H9 (cell line): ENCODE data around the gene U2AF1L4. TPM values are rescaled to one million over a fixed set of nuclear protein-coding genes. Genes with fewer than 3 reads are reported as not detected.

Experiments
- DNase-seq: peaks from one replicate; pipeline ENCODE4 v3.0.0-alpha.2; 2017
- H2AFZ ChIP-seq: one replicate; pipeline ENCODE4 v1.6.1; 2013; ENCODE audit warnings: mild to moderate bottlenecking, low read length, control low read depth, moderate library complexity
- H2AK5ac ChIP-seq: 2 replicates; pipeline ENCODE4 v1.6.1; 2013; ENCODE audit warnings: low read length, control low read depth, mixed read lengths; ENCODE audit not compliant: insufficient read length
- H2BK120ac ChIP-seq: one replicate; pipeline ENCODE4 v1.6.1; 2013; ENCODE audit warnings: low read depth, mild to moderate bottlenecking, low read length, control low read depth, inconsistent platforms; ENCODE audit not compliant: poor library complexity, severe bottlenecking
- H2BK12ac ChIP-seq: 2 replicates; pipeline ENCODE4 v1.6.1; 2013; ENCODE audit warnings: low read length, control low read depth, mixed read lengths, low read depth; ENCODE audit not compliant: insufficient read length
- H2BK15ac ChIP-seq: 2 replicates; pipeline ENCODE4 v1.6.1; 2013; ENCODE audit warnings: low read depth, low read length, control low read depth
- H2BK20ac ChIP-seq: one replicate; pipeline ENCODE4 v1.6.1; 2013; ENCODE audit warnings: low read depth, mild to moderate bottlenecking, low read length, control low read depth, inconsistent platforms; ENCODE audit not compliant: poor library complexity, severe bottlenecking
- H2BK5ac ChIP-seq: 2 replicates; pipeline ENCODE4 v1.6.1; 2013; ENCODE audit warnings: low read length, control low read depth, mixed read lengths; ENCODE audit not compliant: insufficient read length
- H3K14ac ChIP-seq: 2 replicates; pipeline ENCODE4 v1.6.1; 2013; ENCODE audit warnings: low read length, control low read depth; ENCODE audit not compliant: insufficient read depth
- H3K18ac ChIP-seq: 2 replicates; pipeline ENCODE4 v1.6.1; 2013; ENCODE audit warnings: low read depth, mild to moderate bottlenecking, mixed read lengths, low read length, control low read depth; ENCODE audit not compliant: insufficient read length
- H3K23ac ChIP-seq: 2 replicates; pipeline ENCODE4 v1.6.1; 2013; ENCODE audit warnings: low read length, control low read depth, mixed read lengths, low read depth; ENCODE audit not compliant: insufficient read length
- H3K23me2 ChIP-seq: 2 replicates; pipeline ENCODE4 v1.6.1; 2013; ENCODE audit warnings: low read depth, mild to moderate bottlenecking, mixed read lengths, low read length, control low read depth; ENCODE audit not compliant: insufficient read length, poor library complexity, severe bottlenecking
- H3K27ac ChIP-seq: 2 replicates; pipeline ENCODE4 v1.5.1; 2013; ENCODE audit warnings: low read length, control low read depth, mixed read lengths, low read depth; ENCODE audit not compliant: insufficient read length
- H3K27me3 ChIP-seq: 2 replicates; pipeline ENCODE4 v1.6.1; 2013; ENCODE audit warnings: low read length, control low read depth, inconsistent platforms; ENCODE audit not compliant: insufficient read depth
- H3K4ac ChIP-seq: 2 replicates; pipeline ENCODE4 v1.6.1; 2013; ENCODE audit warnings: low read depth, mild to moderate bottlenecking, control low read depth, inconsistent platforms, low read length, moderate library complexity
- H3K4me1 ChIP-seq: 2 replicates; pipeline ENCODE4 v1.6.1; 2013; ENCODE audit warnings: low read length, control low read depth, inconsistent platforms; ENCODE audit not compliant: insufficient read depth
- H3K4me2 ChIP-seq: 2 replicates; pipeline ENCODE4 v1.6.1; 2013; ENCODE audit warnings: low read length, control low read depth, mixed read lengths; ENCODE audit not compliant: insufficient read length, insufficient read depth
- H3K56ac ChIP-seq: 2 replicates; pipeline ENCODE4 v1.6.1; 2013; ENCODE audit warnings: low read depth, mild to moderate bottlenecking, mixed read lengths, low read length, control low read depth; ENCODE audit not compliant: insufficient read length
- H3K79me1 ChIP-seq: 2 replicates; pipeline ENCODE4 v1.6.1; 2013; ENCODE audit warnings: low read depth, mild to moderate bottlenecking, moderate library complexity, low read length, control low read depth, inconsistent platforms; ENCODE audit not compliant: insufficient read depth, poor library complexity, severe bottlenecking
- H3K79me2 ChIP-seq: 2 replicates; pipeline ENCODE4 v1.6.1; 2013; ENCODE audit warnings: low read length, control low read depth, inconsistent platforms; ENCODE audit not compliant: insufficient read depth
- H3K9ac ChIP-seq: 2 replicates; pipeline ENCODE4 v1.6.1; 2013; ENCODE audit warnings: low read length, control low read depth, mixed read lengths; ENCODE audit not compliant: insufficient read length; ENCODE audit errors: extremely low read depth
- H3K9me3 ChIP-seq: one replicate; pipeline ENCODE4 v1.6.1; 2013; ENCODE audit warnings: low read depth, low read length, inconsistent platforms; ENCODE audit not compliant: control insufficient read depth
- H3T11ph ChIP-seq: one replicate; pipeline ENCODE4 v1.6.1; 2013; ENCODE audit warnings: mild to moderate bottlenecking, low read length, control low read depth, inconsistent platforms
- H4K20me1 ChIP-seq: one replicate; pipeline ENCODE4 v1.6.1; 2013; ENCODE audit not compliant: control insufficient read depth, insufficient read length, insufficient read depth
- H4K5ac ChIP-seq: 2 replicates; pipeline ENCODE4 v1.6.1; 2013; ENCODE audit warnings: low read depth, mild to moderate bottlenecking, mixed read lengths, low read length, control low read depth; ENCODE audit not compliant: insufficient read length
- H4K8ac ChIP-seq: replicated peaks from 2 replicates; pipeline ENCODE4 v1.6.1; 2013; ENCODE audit warnings: low read length, control low read depth, mixed read lengths, low read depth; ENCODE audit not compliant: insufficient read length
- H4K91ac ChIP-seq: 2 replicates; pipeline ENCODE4 v1.6.1; 2013; ENCODE audit warnings: low read depth, mild to moderate bottlenecking, moderate library complexity, mixed read lengths, low read length, control low read depth; ENCODE audit not compliant: insufficient read length
- H3K27ac Mint-ChIP-seq, 3 experiments: 2 replicates in 2 of 3; 3 replicates in 1 of 3; pipeline ENCODE4 v1.8.0; 2020 to 2021; ENCODE audit warnings: mixed read lengths in 3 of 3, mild to moderate bottlenecking in 1 of 3, moderate library complexity in 1 of 3
- H3K27me3 Mint-ChIP-seq: 2 replicates; pipeline ENCODE4 v1.8.0; 2021; ENCODE audit warnings: low read depth, mild to moderate bottlenecking, moderate library complexity, mixed read lengths
- H3K36me3 Mint-ChIP-seq, 3 experiments: 2 replicates in 2 of 3; 3 replicates in 1 of 3; pipeline ENCODE4 v1.8.0; 2020 to 2021; ENCODE audit warnings: low read depth in 3 of 3, mixed read lengths in 3 of 3; ENCODE audit not compliant: insufficient read depth in 1 of 3
- H3K4me1 Mint-ChIP-seq, 2 experiments: 2 replicates each; pipeline ENCODE4 v1.8.0; 2020; ENCODE audit warnings: mixed read lengths in 2 of 2
- H3K4me3 Mint-ChIP-seq, 2 experiments: 2 replicates in 1 of 2; 3 replicates in 1 of 2; pipeline ENCODE4 v1.8.0; 2020 to 2021; ENCODE audit warnings: mild to moderate bottlenecking in 2 of 2, mixed read lengths in 2 of 2, moderate library complexity in 1 of 2
- H3K9me3 Mint-ChIP-seq, 2 experiments: 2 replicates in 1 of 2; 3 replicates in 1 of 2; pipeline ENCODE4 v1.8.0; 2020; ENCODE audit warnings: mild to moderate bottlenecking in 2 of 2, mixed read lengths in 2 of 2, moderate library complexity in 1 of 2
- CTCF ChIP-seq: fragments of 200-600 bp; sonication (generic); conservative IDR thresholded peaks from 3 replicates; pipeline ENCODE4 v1.8.0; 2021; ENCODE audit warnings: antibody characterized with exemption, mild to moderate bottlenecking
- WGBS: extraction: QIAGEN DNeasy Blood & Tissue Kit; methylation state at CpG from one replicate; pipeline ENCODE4 v1.1.7; 2013; ENCODE audit warnings: missing lambda C conversion rate, low lambda C conversion rate, mixed read lengths; ENCODE audit not compliant: insufficient read length; ENCODE audit errors: extremely low coverage; 5-methylcytosine and 5-hydroxymethylcytosine counted together
- total RNA-seq: library from RNA; stranded (reverse); gene quantifications from 2 replicates; pipeline ENCODE4 v1.2.1, GENCODE V29; 2021

Gene U2AF1L4
- total RNA-seq, 1 experiment from 2014 or later: 16.8 TPM

- Histone ChIP-seq H3K27ac (no peak overlapping the region), H3K4me2 (peak overlapping the region; percentile 84), H4K8ac (no peak overlapping the region), H3K4me1 (peaks cover 4% of the 10 kb centered on the region; the same call in 1 of the 2 replicates), H3K14ac (peak overlapping the region; percentile 79), H3K27me3 (no peaks in the 10 kb centered on the region), H2BK12ac (no peak overlapping the region), H3K4ac (no peak overlapping the region), H2BK120ac (no peak overlapping the region), H2BK5ac (no peak overlapping the region), H2AK5ac (no peak overlapping the region), H3T11ph (no peak overlapping the region), H4K91ac (no peak overlapping the region), H3K9ac (peak overlapping the region; percentile 69), H3K56ac (no peak overlapping the region), H3K9me3 (no peaks in the 10 kb centered on the region), H2BK20ac (no peak overlapping the region), H3K23ac (no peak overlapping the region), H4K5ac (no peak overlapping the region), H2AFZ (peak overlapping the region; percentile 71), H2BK15ac (no peak overlapping the region), H3K79me2 (no peaks in the 10 kb centered on the region), H3K23me2 (peaks cover 21% of the 10 kb centered on the region), H3K18ac (peak overlapping the region; percentile 61), H4K20me1 (no peaks in the 10 kb centered on the region), H3K79me1 (peaks cover 3% of the 10 kb centered on the region)
- H3K9me3 Mint-ChIP-seq: no peaks in the 10 kb centered on the region
- peak overlapping the region; percentile 100 for H3K27ac Mint-ChIP-seq
- peaks cover 3 to 17% (median 5%) of the 10 kb centered on the region in 3 experiments; a peak in 4 of 7 replicates for H3K36me3 Mint-ChIP-seq
- H3K4me1 Mint-ChIP-seq: peaks cover 22 to 39% of the 10 kb centered on the region in 2 experiments
- no CpG with 5 or more reads among the region's 41 CpGs for WGBS
- TF ChIP-seq CTCF: peak; percentile 56; the same call in 2 of the 3 replicates
- peak overlapping the region; percentile 96 for H3K4me3 Mint-ChIP-seq
- peak; percentile 96 for DNase-seq
- H3K27me3 Mint-ChIP-seq: no peaks in the 10 kb centered on the region
Measured at GRCh38 chr19:35744430-35745327, 539 bp downstream of the U2AF1L4 start.
